OCI-LY3 (cell line): Measurements from ENCODE around the gene KIAA1328.

Source experiments
- H2AFZ ChIP-seq: fragments of 200-600, 300-600 bp; shearing (Covaris generic); 2 replicates; pipeline ENCODE4 v1.6.0; 2014; ENCODE audit warnings: antibody characterized with exemption, low read depth, low read length
- H3K27ac ChIP-seq: fragments of 200-600, 300-600 bp; sonication (generic); 2 replicates; pipeline ENCODE4 v1.5.1; 2014; ENCODE audit warnings: mild to moderate bottlenecking, low read length, moderate library complexity, mixed read lengths
- H3K27me3 ChIP-seq: fragments of 200-600, 300-600 bp; sonication (generic); 2 replicates; pipeline ENCODE4 v1.6.1; 2014; ENCODE audit warnings: low read depth, low read length, mixed read lengths
- H3K36me3 ChIP-seq: fragments of 200-600, 300-600 bp; sonication (generic); replicated peaks from 2 replicates; pipeline ENCODE3; 2014; ENCODE audit warnings: low read depth, low read length, mixed read lengths
- H3K4me1 ChIP-seq: fragments of 300-600, 200-600 bp; sonication (generic); 2 replicates; pipeline ENCODE4 v1.6.1; 2014; ENCODE audit warnings: low read length, mixed read lengths
- H3K4me2 ChIP-seq: fragments of 200-600, 300-600 bp; sonication (generic); 2 replicates; pipeline ENCODE4 v1.6.1; 2014; ENCODE audit warnings: low read length, mixed read lengths
- H3K4me3 ChIP-seq: fragments of 300-600, 200-600 bp; sonication (generic); 2 replicates; pipeline ENCODE4 v1.5.1; 2014; ENCODE audit warnings: antibody characterized with exemption, mild to moderate bottlenecking, low read length, moderate library complexity
- H3K79me2 ChIP-seq: fragments of 300-600, 200-600 bp; shearing (Covaris generic); 2 replicates; pipeline ENCODE4 v1.6.1; 2014; ENCODE audit warnings: mild to moderate bottlenecking, low read length, mixed read lengths
- H3K9ac ChIP-seq: fragments of 300-600, 200-600 bp; shearing (Covaris generic); 2 replicates; pipeline ENCODE4 v1.6.0; 2014; ENCODE audit warnings: mild to moderate bottlenecking, low read length, moderate library complexity
- H3K9me3 ChIP-seq: fragments of 200-600, 300-600 bp; shearing (Covaris generic); 2 replicates; pipeline ENCODE4 v1.6.1; 2014; ENCODE audit warnings: low read length, mixed read lengths; ENCODE audit not compliant: insufficient read depth
- H4K20me1 ChIP-seq: fragments of 200-600, 300-600 bp; sonication (generic); 2 replicates; pipeline ENCODE4 v1.6.1; 2016; ENCODE audit warnings: low read length, mixed read lengths; ENCODE audit not compliant: insufficient read depth
- CTCF ChIP-seq: fragments of 200-600, 300-600 bp; sonication (generic); IDR thresholded peaks from 2 replicates; pipeline ENCODE4 v1.5.1; 2014; ENCODE audit warnings: antibody characterized with exemption, low read length, low read depth
- EZH2phosphoT487 ChIP-seq: fragments of 200-600 bp; shearing (Covaris generic); IDR thresholded peaks from 2 replicates; pipeline ENCODE4 v1.6.1; 2018; ENCODE audit warnings: antibody characterized with exemption, mixed run types, low read depth

Gene KIAA1328

GRCh38 chr18:36817039-36817438 is 11.9 kb upstream of the KIAA1328 start:
- no peaks in the 10 kb centered on the region for H3K79me2 ChIP-seq
- no peak overlapping the region for H2AFZ ChIP-seq
- peaks cover 23% of the 10 kb centered on the region for H3K36me3 ChIP-seq
- no peak overlapping the region for H3K4me2 ChIP-seq
- H3K27me3 ChIP-seq, result no peaks in the 10 kb centered on the region
- H3K4me3 ChIP-seq, result no peak overlapping the region
- no peak for TF ChIP-seq EZH2phosphoT487
- TF ChIP-seq CTCF, result no peak
- H3K9me3 ChIP-seq, result no peaks in the 10 kb centered on the region
- peaks cover 2% of the 10 kb centered on the region for H4K20me1 ChIP-seq
- no peak overlapping the region for H3K27ac ChIP-seq
- H3K4me1 ChIP-seq, result no peaks in the 10 kb centered on the region
- no peak overlapping the region for H3K9ac ChIP-seq

GRCh38 chr18:36818652-36819051 is 10.3 kb upstream of the KIAA1328 start:
- peaks cover 28% of the 10 kb centered on the region for H3K36me3 ChIP-seq
- no peaks in the 10 kb centered on the region for H3K27me3 ChIP-seq
- H4K20me1 ChIP-seq, result no peaks in the 10 kb centered on the region; the same call in 1 of the 2 replicates

GRCh38 chr18:36819621-36820020 is 9.3 kb upstream of the KIAA1328 start:
- H3K9me3 ChIP-seq, result no peaks in the 10 kb centered on the region
- peaks cover 29% of the 10 kb centered on the region for H3K36me3 ChIP-seq
- H3K4me1 ChIP-seq, result no peaks in the 10 kb centered on the region
- no peaks in the 10 kb centered on the region for H3K27me3 ChIP-seq
- no peak overlapping the region for H3K4me3 ChIP-seq
- H4K20me1 ChIP-seq, result no peaks in the 10 kb centered on the region
- no peaks in the 10 kb centered on the region for H3K79me2 ChIP-seq
- TF ChIP-seq EZH2phosphoT487 (no peak), CTCF (no peak)
- H3K9ac ChIP-seq, result no peak overlapping the region
- no peak overlapping the region for H3K27ac ChIP-seq
- H2AFZ ChIP-seq, result no peak overlapping the region
- H3K4me2 ChIP-seq, result no peak overlapping the region

More at GRCh38 chr18:36818652-36819051, 10.3 kb upstream of the KIAA1328 start:
- H2AFZ ChIP-seq, result no peak overlapping the region
- no peak overlapping the region for H3K9ac ChIP-seq
- no peak overlapping the region for H3K4me3 ChIP-seq
- no peak overlapping the region for H3K4me2 ChIP-seq
- no peak overlapping the region for H3K27ac ChIP-seq
- no peaks in the 10 kb centered on the region for H3K4me1 ChIP-seq
- TF ChIP-seq CTCF, result no peak
- no peak for TF ChIP-seq EZH2phosphoT487
- H3K79me2 ChIP-seq, result no peaks in the 10 kb centered on the region
- no peaks in the 10 kb centered on the region for H3K9me3 ChIP-seq

- no peaks in the 10 kb centered on the region for H3K9me3 ChIP-seq
- H3K36me3 ChIP-seq, result peaks cover 29% of the 10 kb centered on the region
These were observed 7.2 kb upstream of the KIAA1328 start for GRCh38 chr18:36821681-36822080.

More at GRCh38 chr18:36821681-36822080, 7.2 kb upstream of the KIAA1328 start:
- no peak overlapping the region for H3K27ac ChIP-seq
- 0 out of 2 replicates have a peak, but pooled peaks cover 2% of the 10 kb centered on the region for H3K79me2 ChIP-seq
- no peaks in the 10 kb centered on the region for H4K20me1 ChIP-seq
- H3K4me1 ChIP-seq, result no peaks in the 10 kb centered on the region
- TF ChIP-seq CTCF (no peak), EZH2phosphoT487 (no peak)
- no peak overlapping the region for H2AFZ ChIP-seq
- H3K9ac ChIP-seq, result no peak overlapping the region
- H3K4me3 ChIP-seq, result no peak overlapping the region
- H3K27me3 ChIP-seq, result no peaks in the 10 kb centered on the region
- H3K4me2 ChIP-seq, result no peak overlapping the region
